H9 (cell line): ENCODE results near the gene PLEKHG7. TPM values are rescaled to one million over a fixed set of nuclear protein-coding genes. Genes with fewer than 3 reads are reported as not detected.

Experiments used
- DNase-seq: peaks from one replicate; pipeline ENCODE4 v3.0.0-alpha.2; 2017
- H2AFZ ChIP-seq: one replicate; pipeline ENCODE4 v1.6.1; 2013; ENCODE audit warnings: mild to moderate bottlenecking, low read length, control low read depth, moderate library complexity
- H2AK5ac ChIP-seq: 2 replicates; pipeline ENCODE4 v1.6.1; 2013; ENCODE audit warnings: low read length, control low read depth, mixed read lengths; ENCODE audit not compliant: insufficient read length
- H2BK120ac ChIP-seq: one replicate; pipeline ENCODE4 v1.6.1; 2013; ENCODE audit warnings: low read depth, mild to moderate bottlenecking, low read length, control low read depth, inconsistent platforms; ENCODE audit not compliant: poor library complexity, severe bottlenecking
- H2BK12ac ChIP-seq: 2 replicates; pipeline ENCODE4 v1.6.1; 2013; ENCODE audit warnings: low read length, control low read depth, mixed read lengths, low read depth; ENCODE audit not compliant: insufficient read length
- H2BK15ac ChIP-seq: 2 replicates; pipeline ENCODE4 v1.6.1; 2013; ENCODE audit warnings: low read depth, low read length, control low read depth
- H2BK20ac ChIP-seq: one replicate; pipeline ENCODE4 v1.6.1; 2013; ENCODE audit warnings: low read depth, mild to moderate bottlenecking, low read length, control low read depth, inconsistent platforms; ENCODE audit not compliant: poor library complexity, severe bottlenecking
- H2BK5ac ChIP-seq: 2 replicates; pipeline ENCODE4 v1.6.1; 2013; ENCODE audit warnings: low read length, control low read depth, mixed read lengths; ENCODE audit not compliant: insufficient read length
- H3K14ac ChIP-seq: 2 replicates; pipeline ENCODE4 v1.6.1; 2013; ENCODE audit warnings: low read length, control low read depth; ENCODE audit not compliant: insufficient read depth
- H3K18ac ChIP-seq: 2 replicates; pipeline ENCODE4 v1.6.1; 2013; ENCODE audit warnings: low read depth, mild to moderate bottlenecking, mixed read lengths, low read length, control low read depth; ENCODE audit not compliant: insufficient read length
- H3K23ac ChIP-seq: 2 replicates; pipeline ENCODE4 v1.6.1; 2013; ENCODE audit warnings: low read length, control low read depth, mixed read lengths, low read depth; ENCODE audit not compliant: insufficient read length
- H3K23me2 ChIP-seq: 2 replicates; pipeline ENCODE4 v1.6.1; 2013; ENCODE audit warnings: low read depth, mild to moderate bottlenecking, mixed read lengths, low read length, control low read depth; ENCODE audit not compliant: insufficient read length, poor library complexity, severe bottlenecking
- H3K27ac ChIP-seq: 2 replicates; pipeline ENCODE4 v1.5.1; 2013; ENCODE audit warnings: low read length, control low read depth, mixed read lengths, low read depth; ENCODE audit not compliant: insufficient read length
- H3K27me3 ChIP-seq: 2 replicates; pipeline ENCODE4 v1.6.1; 2013; ENCODE audit warnings: low read length, control low read depth, inconsistent platforms; ENCODE audit not compliant: insufficient read depth
- H3K4ac ChIP-seq: 2 replicates; pipeline ENCODE4 v1.6.1; 2013; ENCODE audit warnings: low read depth, mild to moderate bottlenecking, control low read depth, inconsistent platforms, low read length, moderate library complexity
- H3K4me1 ChIP-seq: 2 replicates; pipeline ENCODE4 v1.6.1; 2013; ENCODE audit warnings: low read length, control low read depth, inconsistent platforms; ENCODE audit not compliant: insufficient read depth
- H3K4me2 ChIP-seq: 2 replicates; pipeline ENCODE4 v1.6.1; 2013; ENCODE audit warnings: low read length, control low read depth, mixed read lengths; ENCODE audit not compliant: insufficient read length, insufficient read depth
- H3K56ac ChIP-seq: 2 replicates; pipeline ENCODE4 v1.6.1; 2013; ENCODE audit warnings: low read depth, mild to moderate bottlenecking, mixed read lengths, low read length, control low read depth; ENCODE audit not compliant: insufficient read length
- H3K79me1 ChIP-seq: 2 replicates; pipeline ENCODE4 v1.6.1; 2013; ENCODE audit warnings: low read depth, mild to moderate bottlenecking, moderate library complexity, low read length, control low read depth, inconsistent platforms; ENCODE audit not compliant: insufficient read depth, poor library complexity, severe bottlenecking
- H3K79me2 ChIP-seq: 2 replicates; pipeline ENCODE4 v1.6.1; 2013; ENCODE audit warnings: low read length, control low read depth, inconsistent platforms; ENCODE audit not compliant: insufficient read depth
- H3K9ac ChIP-seq: 2 replicates; pipeline ENCODE4 v1.6.1; 2013; ENCODE audit warnings: low read length, control low read depth, mixed read lengths; ENCODE audit not compliant: insufficient read length; ENCODE audit errors: extremely low read depth
- H3K9me3 ChIP-seq: one replicate; pipeline ENCODE4 v1.6.1; 2013; ENCODE audit warnings: low read depth, low read length, inconsistent platforms; ENCODE audit not compliant: control insufficient read depth
- H3T11ph ChIP-seq: one replicate; pipeline ENCODE4 v1.6.1; 2013; ENCODE audit warnings: mild to moderate bottlenecking, low read length, control low read depth, inconsistent platforms
- H4K20me1 ChIP-seq: one replicate; pipeline ENCODE4 v1.6.1; 2013; ENCODE audit not compliant: control insufficient read depth, insufficient read length, insufficient read depth
- H4K5ac ChIP-seq: 2 replicates; pipeline ENCODE4 v1.6.1; 2013; ENCODE audit warnings: low read depth, mild to moderate bottlenecking, mixed read lengths, low read length, control low read depth; ENCODE audit not compliant: insufficient read length
- H4K8ac ChIP-seq: replicated peaks from 2 replicates; pipeline ENCODE4 v1.6.1; 2013; ENCODE audit warnings: low read length, control low read depth, mixed read lengths, low read depth; ENCODE audit not compliant: insufficient read length
- H4K91ac ChIP-seq: 2 replicates; pipeline ENCODE4 v1.6.1; 2013; ENCODE audit warnings: low read depth, mild to moderate bottlenecking, moderate library complexity, mixed read lengths, low read length, control low read depth; ENCODE audit not compliant: insufficient read length
- H3K27ac Mint-ChIP-seq, 3 experiments: 2 replicates in 2 of 3; 3 replicates in 1 of 3; pipeline ENCODE4 v1.8.0; 2020 to 2021; ENCODE audit warnings: mixed read lengths in 3 of 3, mild to moderate bottlenecking in 1 of 3, moderate library complexity in 1 of 3
- H3K27me3 Mint-ChIP-seq: 2 replicates; pipeline ENCODE4 v1.8.0; 2021; ENCODE audit warnings: low read depth, mild to moderate bottlenecking, moderate library complexity, mixed read lengths
- H3K36me3 Mint-ChIP-seq, 3 experiments: 2 replicates in 2 of 3; 3 replicates in 1 of 3; pipeline ENCODE4 v1.8.0; 2020 to 2021; ENCODE audit warnings: low read depth in 3 of 3, mixed read lengths in 3 of 3; ENCODE audit not compliant: insufficient read depth in 1 of 3
- H3K4me1 Mint-ChIP-seq, 2 experiments: 2 replicates each; pipeline ENCODE4 v1.8.0; 2020; ENCODE audit warnings: mixed read lengths in 2 of 2
- H3K4me3 Mint-ChIP-seq, 2 experiments: 2 replicates in 1 of 2; 3 replicates in 1 of 2; pipeline ENCODE4 v1.8.0; 2020 to 2021; ENCODE audit warnings: mild to moderate bottlenecking in 2 of 2, mixed read lengths in 2 of 2, moderate library complexity in 1 of 2
- H3K9me3 Mint-ChIP-seq, 2 experiments: 2 replicates in 1 of 2; 3 replicates in 1 of 2; pipeline ENCODE4 v1.8.0; 2020; ENCODE audit warnings: mild to moderate bottlenecking in 2 of 2, mixed read lengths in 2 of 2, moderate library complexity in 1 of 2
- CTCF ChIP-seq: fragments of 200-600 bp; sonication (generic); conservative IDR thresholded peaks from 3 replicates; pipeline ENCODE4 v1.8.0; 2021; ENCODE audit warnings: antibody characterized with exemption, mild to moderate bottlenecking
- WGBS: extraction: QIAGEN DNeasy Blood & Tissue Kit; methylation state at CpG from one replicate; pipeline ENCODE4 v1.1.7; 2013; ENCODE audit warnings: missing lambda C conversion rate, low lambda C conversion rate, mixed read lengths; ENCODE audit not compliant: insufficient read length; ENCODE audit errors: extremely low coverage; 5-methylcytosine and 5-hydroxymethylcytosine counted together
- total RNA-seq: library from RNA; stranded (reverse); gene quantifications from 2 replicates; pipeline ENCODE4 v1.2.1, GENCODE V29; 2021

PLEKHG7 gene
- total RNA-seq, 1 experiment from 2014 or later, result not detected

GRCh38 chr12:92759634-92760268 is 57.0 kb downstream of the PLEKHG7 start:
- Histone ChIP-seq H2BK120ac (no peak overlapping the region), H3K79me1 (no peaks in the 10 kb centered on the region), H4K91ac (no peak overlapping the region), H3K23me2 (no peaks in the 10 kb centered on the region), H2BK20ac (no peak overlapping the region), H3K9me3 (no peaks in the 10 kb centered on the region), H3K4ac (no peak overlapping the region), H3K27me3 (no peaks in the 10 kb centered on the region), H2BK5ac (no peak overlapping the region), H2AK5ac (no peak overlapping the region), H3K14ac (no peak overlapping the region), H4K8ac (no peak overlapping the region), H3K27ac (no peak overlapping the region), H3T11ph (no peak overlapping the region), H2BK15ac (no peak overlapping the region), H3K56ac (no peak overlapping the region), H3K4me2 (no peak overlapping the region), H3K79me2 (no peaks in the 10 kb centered on the region), H4K5ac (no peak overlapping the region), H3K18ac (no peak overlapping the region), H2BK12ac (no peak overlapping the region), H3K9ac (no peak overlapping the region), H2AFZ (no peak overlapping the region), H3K4me1 (no peaks in the 10 kb centered on the region), H3K23ac (no peak overlapping the region), H4K20me1 (no peaks in the 10 kb centered on the region)
- Mint-ChIP-seq H3K27ac (no peak overlapping the region), H3K4me3 (no peak overlapping the region), H3K36me3 (no peaks in the 10 kb centered on the region), H3K27me3 (no peaks in the 10 kb centered on the region), H3K4me1 (peaks cover 6% of the 10 kb centered on the region in 2 experiments), H3K9me3 (no peaks in the 10 kb centered on the region)
- TF ChIP-seq CTCF, result no peak
- no CpG with 5 or more reads among the region's 3 CpGs for WGBS
- DNase-seq, result no peak
